Sigmoid colon (tissue), 7 donors: ENCODE results near the gene SESTD1. TPM values are rescaled to one million over a fixed set of nuclear protein-coding genes. Genes with fewer than 3 reads are reported as not detected.
"Not testable (repeated sequence)": the region's sequence is repeated elsewhere in the genome, so short reads cannot be mapped to it uniquely, and the experiment has no call there.

Experiments used
- DNase-seq: peaks from one replicate; pipeline ENCODE4 v3.0.0-alpha.2; 2019
- H3K27ac ChIP-seq, 4 donors: fragments of 200-600 bp; sonication (generic); one replicate each; pipeline ENCODE4 v1.5.1; 2016 to 2019; ENCODE audit warnings: mild to moderate bottlenecking in 1 of 4
- H3K27me3 ChIP-seq, 3 donors: fragments of 200-600 bp; sonication (generic); one replicate each; pipeline ENCODE4 v1.5.1; 2019; ENCODE audit warnings: mild to moderate bottlenecking in 1 of 3
- H3K36me3 ChIP-seq, 4 donors: fragments of 200-600 bp; sonication (generic); one replicate each; pipeline ENCODE4 v1.5.1; 2016 to 2019
- H3K4me1 ChIP-seq, 4 donors: fragments of 200-600 bp; sonication (generic); one replicate each; pipeline ENCODE4 v1.5.1; 2017 to 2019
- H3K4me3 ChIP-seq, 4 donors: fragments of 200-600 bp; sonication (generic); one replicate each; pipeline ENCODE4 v1.5.1; 2017 to 2019; ENCODE audit warnings: mild to moderate bottlenecking in 2 of 4, moderate library complexity in 1 of 4
- H3K9me3 ChIP-seq, 4 donors: fragments of 200-600 bp in 3 of 4; sonication (generic) in 3 of 4; one replicate each; pipeline versions ENCODE4 v1.5.1 to v1.6.1; 2013 to 2019
- CTCF ChIP-seq, 4 experiments: fragments of 450-650 bp in 3 of 4; fragments of 200-600 bp in 1 of 4; IDR thresholded peaks; one replicate each; pipeline ENCODE4 v1.5.1; 2016 to 2019; ENCODE audit warnings: antibody characterized with exemption in 4 of 4, mild to moderate bottlenecking in 3 of 4, moderate library complexity in 2 of 4
- EP300 ChIP-seq, 4 donors: sonication (generic); formaldehyde crosslinking; IDR thresholded peaks; one replicate each; pipeline ENCODE4 v1.6.1; 2017; ENCODE audit warnings: antibody characterized with exemption in 4 of 4
- POLR2A ChIP-seq, 2 donors: fragments of 450-650 bp; IDR thresholded peaks; one replicate each; pipeline ENCODE4 v1.6.1; 2016; ENCODE audit warnings: antibody characterized with exemption in 2 of 2, mild to moderate bottlenecking in 2 of 2, moderate library complexity in 2 of 2
- POLR2AphosphoS5 ChIP-seq, 4 donors: sonication (generic); formaldehyde crosslinking; IDR thresholded peaks; one replicate each; pipeline ENCODE4 v1.6.1; 2017; ENCODE audit warnings: antibody characterized with exemption in 4 of 4
- WGBS, 2 donors: extraction: QIAGEN DNeasy Blood & Tissue Kit; methylation state at CpG; one replicate each; pipeline ENCODE4 v1.1.7; 2013; 5-methylcytosine and 5-hydroxymethylcytosine counted together
- intact Hi-C: fragments of 100-400 bp; cut with DNase I; formaldehyde crosslinking; loops from one replicate; pipeline ENCODE4 v1.15.1; 2023
- polyA plus RNA-seq, 3 donors: library from polyadenylated mRNA; stranded (reverse); fragments of 200-250 nt; gene quantifications; one replicate each; pipeline ENCODE4 v1.2.3, GENCODE V29; 2013
- total RNA-seq, 4 donors: library from RNA; depleted of rRNA; stranded (reverse); fragments of >200 nt; gene quantifications; one replicate each; pipeline ENCODE4 v1.1.0, GENCODE V29; 2016
- donor health status: healthy with polysubstance abuse.
- donor health status: Bipolar disorder and iron deficiency.
- donor health status: healthy.

SESTD1 gene
- total and polyA plus RNA-seq, 7 donors = 9.5 to 52.3 (median 31.0) TPM

- H3K4me1 ChIP-seq = peaks cover 0 to 52% (median 23%) of the 10 kb centered on the region in 4 donors
- WGBS, 2 donors = 81 to 90% methylated on average over 2 of the region's 2 CpGs
- no peaks in the 10 kb centered on the region for H3K27me3 ChIP-seq
- intact Hi-C loops = loop anchor here (10.0 kb wide), 2 partner anchors 193 to 523 kb away; no protein-coding TSS in a partner anchor
- no peaks in the 10 kb centered on the region for H3K36me3 ChIP-seq
- H3K27ac ChIP-seq = no peak overlapping the region
- no peak for TF ChIP-seq POLR2A (IDR thresholded peaks at IDR 0.05)
- TF ChIP-seq POLR2AphosphoS5 (IDR thresholded peaks at IDR 0.05) = no peak
- no peak for TF ChIP-seq CTCF (IDR thresholded peaks at IDR 0.05)
- no peak for TF ChIP-seq EP300 (IDR thresholded peaks at IDR 0.05)
- H3K4me3 ChIP-seq = no peak overlapping the region
- no peak for DNase-seq
- H3K9me3 ChIP-seq = no peaks in the 10 kb centered on the region
Observed at GRCh38 chr2:179222076-179222475, 42.6 kb downstream of the SESTD1 start.

GRCh38 chr2:179218848-179219594 is 45.6 kb downstream of the SESTD1 start:
- DNase-seq = peak; percentile 84
- Histone ChIP-seq H3K27me3 (no peaks in the 10 kb centered on the region), H3K4me1 (peaks cover 0 to 28% (median 12%) of the 10 kb centered on the region in 4 donors), H3K36me3 (no peaks in the 10 kb centered on the region), H3K27ac (peak overlapping the region in 1 of 4 donors; percentile 6), H3K9me3 (no peaks in the 10 kb centered on the region), H3K4me3 (no peak overlapping the region)
- WGBS, 2 donors = 55 to 65% methylated on average over 4 of the region's 4 CpGs
- intact Hi-C loops = no loop called here
- TF ChIP-seq POLR2A (IDR thresholded peaks at IDR 0.05) = no peak
- TF ChIP-seq CTCF (IDR thresholded peaks at IDR 0.05) = peak; percentile 44 to 76 (median 62)

GRCh38 chr2:179214671-179215070 is 50.0 kb downstream of the SESTD1 start:
- 84 to 93% methylated on average over 3 of the region's 3 CpGs for WGBS, 2 donors
- H3K27ac ChIP-seq, H3K36me3 ChIP-seq, H3K27me3 ChIP-seq, H3K9me3 ChIP-seq, intact Hi-C loops, DNase-seq, H3K4me3 ChIP-seq: not testable (repeated sequence)
- peaks cover 0 to 12% (median 5%) of the 10 kb centered on the region in 4 donors for H3K4me1 ChIP-seq

- Histone ChIP-seq H3K9me3 (no peaks in the 10 kb centered on the region), H3K27ac (no peak overlapping the region), H3K27me3 (no peaks in the 10 kb centered on the region), H3K4me1 (peaks cover 0 to 3% (median 0%) of the 10 kb centered on the region in 4 donors), H3K4me3 (no peak overlapping the region), H3K36me3 (no peaks in the 10 kb centered on the region)
- no peak for DNase-seq
- WGBS, 2 donors = 84 to 92% methylated on average over 4 of the region's 4 CpGs
- intact Hi-C loops = no loop called here
- TF ChIP-seq EP300 (IDR thresholded peaks at IDR 0.05) (no peak), CTCF (IDR thresholded peaks at IDR 0.05) (no peak), POLR2A (IDR thresholded peaks at IDR 0.05) (no peak), POLR2AphosphoS5 (IDR thresholded peaks at IDR 0.05) (no peak)
Observed at GRCh38 chr2:179211355-179211754, 53.3 kb downstream of the SESTD1 start.

GRCh38 chr2:179208277-179208676 is 56.4 kb downstream of the SESTD1 start:
- H3K9me3 ChIP-seq, intact Hi-C loops, H3K36me3 ChIP-seq, H3K27me3 ChIP-seq, H3K4me1 ChIP-seq, DNase-seq, H3K4me3 ChIP-seq, H3K27ac ChIP-seq: not testable (repeated sequence)
- 88 to 96% methylated on average over 1 of the region's 1 CpG for WGBS, 2 donors

GRCh38 chr2:179207047-179207446 is 57.6 kb downstream of the SESTD1 start:
- Histone ChIP-seq H3K4me1 (peaks cover 0 to 10% (median 0%) of the 10 kb centered on the region in 4 donors), H3K9me3 (no peaks in the 10 kb centered on the region), H3K36me3 (no peaks in the 10 kb centered on the region), H3K27me3 (no peaks in the 10 kb centered on the region), H3K4me3 (no peak overlapping the region), H3K27ac (no peak overlapping the region)
- 95 to 96% methylated on average over 5 of the region's 5 CpGs for WGBS, 2 donors
- intact Hi-C loops = no loop called here
- no peak for DNase-seq
- TF ChIP-seq POLR2A (IDR thresholded peaks at IDR 0.05) (no peak), CTCF (IDR thresholded peaks at IDR 0.05) (no peak), POLR2AphosphoS5 (IDR thresholded peaks at IDR 0.05) (no peak), EP300 (IDR thresholded peaks at IDR 0.05) (no peak)
